Lower leg skin (tissue), 3 donors: ENCODE data around the gene GALNT3.

ENCODE experiments used
- CTCF ChIP-seq, 3 donors: fragments of 450-650 bp; IDR thresholded peaks; one replicate each; pipeline ENCODE4 v1.5.1; 2016; ENCODE audit warnings: antibody characterized with exemption in 3 of 3, mild to moderate bottlenecking in 3 of 3, moderate library complexity in 2 of 3
- POLR2A ChIP-seq, 2 donors: fragments of 450-650 bp; IDR thresholded peaks; one replicate each; pipeline ENCODE4 v1.6.1; 2016 to 2017; ENCODE audit warnings: antibody characterized with exemption in 2 of 2, mild to moderate bottlenecking in 1 of 2, moderate library complexity in 1 of 2

- no peak for TF ChIP-seq CTCF (IDR thresholded peaks at IDR 0.05)
- TF ChIP-seq POLR2A (IDR thresholded peaks at IDR 0.05) = no peak
Observed at GRCh38 chr2:165827921-165828276, 33.9 kb upstream of the GALNT3 start.
